Endothelial cell of umbilical vein (primary cell): Measurements from ENCODE around the gene CTNND2. TPM values are rescaled to one million over a fixed set of nuclear protein-coding genes. Genes with fewer than 3 reads are reported as not detected.

ENCODE experiments used
- BruUV-seq: library from RNA; stranded (reverse); fragments of 400-500 nt; replicated peaks from 2 replicates; lab custom pipeline; 2021; lab: Mats Ljungman, UMichigan
- CTCF ChIA-PET: fragments of 300-600, 350-600 bp; sonication (Branson Sonifier 250); formaldehyde crosslinking; loops from one replicate; lab custom pipeline; 2021; ENCODE audit warnings: antibody characterized with exemption, inconsistent platforms; lab: Charles Lee
- POLR2A ChIA-PET: fragments of 300-600, 350-600 bp; sonication (Branson Sonifier 250); formaldehyde crosslinking; loops from one replicate; lab custom pipeline; 2021; ENCODE audit warnings: antibody characterized with exemption, inconsistent platforms; lab: Charles Lee
- DNase-seq: peaks from one replicate; pipeline ENCODE4 v3.0.0-alpha.2; 2011; ENCODE audit warnings: low read depth, low spot score
- FAIRE-seq: peaks from 2 replicates; lab custom pipeline; 2011; peaks lifted over from hg19 to GRCh38; lab: Jason Lieb, UNC
- H2AFZ ChIP-seq: 2 replicates; pipeline ENCODE4 v1.6.0; 2012; ENCODE audit warnings: low read depth, low read length, control low read depth, inconsistent platforms
- H3K27ac ChIP-seq: 2 replicates; pipeline ENCODE4 v1.5.1; 2011; ENCODE audit warnings: low read depth, mild to moderate bottlenecking, control low read depth, low read length, moderate library complexity; ENCODE audit not compliant: insufficient read depth
- H3K27me3 ChIP-seq, 2 experiments: 2 replicates each; pipeline versions ENCODE4 v1.6.0 to v1.6.1; 2011; ENCODE audit warnings: low read length in 2 of 2, mixed read lengths in 1 of 2; ENCODE audit not compliant: control insufficient read depth in 2 of 2, insufficient read depth in 2 of 2
- H3K36me3 ChIP-seq, 2 experiments: 2 replicates in 1 of 2; 3 replicates in 1 of 2; pipeline ENCODE4 v1.5.1; 2011; ENCODE audit warnings: low read length in 2 of 2, mild to moderate bottlenecking in 1 of 2, moderate library complexity in 1 of 2; ENCODE audit not compliant: control insufficient read depth in 2 of 2, insufficient read depth in 2 of 2; ENCODE audit errors: extremely low read depth in 1 of 2
- H3K4me1 ChIP-seq: 3 replicates; pipeline ENCODE4 v1.5.1; 2011; ENCODE audit warnings: mild to moderate bottlenecking, low read length; ENCODE audit not compliant: control insufficient read depth, insufficient read depth; ENCODE audit errors: extremely low read depth
- H3K4me2 ChIP-seq: 2 replicates; pipeline ENCODE4 v1.6.1; 2011; ENCODE audit warnings: low read length, control low read depth, mixed read lengths; ENCODE audit not compliant: insufficient read depth
- H3K4me3 ChIP-seq, 3 experiments: fragments of 200-600 bp in 1 of 3; sonication (generic), shearing (Covaris generic) in 1 of 3; replicated peaks in 1 of 3; 2 replicates each; pipeline ENCODE4 v1.5.1; 2011 to 2016; ENCODE audit warnings: control low read depth in 3 of 3, low read length in 3 of 3, mild to moderate bottlenecking in 2 of 3, inconsistent platforms in 1 of 3, low read depth in 1 of 3, moderate library complexity in 1 of 3; ENCODE audit not compliant: insufficient read depth in 1 of 3
- H3K79me2 ChIP-seq: 2 replicates; pipeline ENCODE4 v1.6.0; 2012; ENCODE audit warnings: low read length, inconsistent platforms; ENCODE audit not compliant: control insufficient read depth, insufficient read depth
- H3K9ac ChIP-seq: replicated peaks from 2 replicates; pipeline ENCODE3; 2011; ENCODE audit warnings: low read length, control low read depth; ENCODE audit not compliant: insufficient read depth; ENCODE audit errors: extremely low read depth
- H3K9me1 ChIP-seq: replicated peaks from 3 replicates; pipeline ENCODE4 v1.6.0; 2011; ENCODE audit warnings: mild to moderate bottlenecking, low read length; ENCODE audit not compliant: control insufficient read depth, insufficient read depth; ENCODE audit errors: extremely low read depth
- H3K9me3 ChIP-seq: replicated peaks from 2 replicates; pipeline ENCODE4 v1.5.1; 2012; ENCODE audit warnings: low read length, inconsistent platforms; ENCODE audit not compliant: control insufficient read depth, insufficient read depth
- H4K20me1 ChIP-seq: replicated peaks from 2 replicates; pipeline ENCODE3; 2011; ENCODE audit warnings: mild to moderate bottlenecking, low read length; ENCODE audit not compliant: control insufficient read depth, insufficient read depth; ENCODE audit errors: extremely low read depth
- CTCF ChIP-seq, 2 donors: IDR thresholded peaks; 1 replicate in 1 of 2; 2 replicates in 1 of 2; pipeline ENCODE4 v1.5.1; 2011; ENCODE audit warnings: low read length in 2 of 2, mild to moderate bottlenecking in 2 of 2, moderate library complexity in 2 of 2, control low read depth in 1 of 2, inconsistent platforms in 1 of 2, low read depth in 1 of 2; ENCODE audit not compliant: insufficient read depth in 1 of 2; ENCODE audit errors: extremely low read depth in 1 of 2
- EZH2 ChIP-seq: IDR thresholded peaks from 2 replicates; pipeline ENCODE4 v1.6.1; 2012; ENCODE audit warnings: borderline replicate concordance, low read depth, mild to moderate bottlenecking, moderate library complexity, low read length, inconsistent platforms; ENCODE audit not compliant: severe bottlenecking
- FOS ChIP-seq: IDR thresholded peaks from 2 replicates; pipeline ENCODE4 v1.6.1; 2011; ENCODE audit warnings: mild to moderate bottlenecking, low read length, moderate library complexity, borderline replicate concordance; ENCODE audit not compliant: insufficient read depth
- GATA2 ChIP-seq: IDR thresholded peaks from 2 replicates; pipeline ENCODE4 v1.7.0; 2011; ENCODE audit warnings: low read depth, mild to moderate bottlenecking, moderate library complexity, mixed read lengths, low read length; ENCODE audit not compliant: insufficient read length, insufficient read depth
- JUN ChIP-seq: IDR thresholded peaks from 2 replicates; pipeline ENCODE4 v1.6.1; 2011; ENCODE audit warnings: borderline replicate concordance, low read depth; ENCODE audit not compliant: insufficient read length, insufficient read depth
- MAX ChIP-seq: IDR thresholded peaks from 2 replicates; pipeline ENCODE4 v1.6.1; 2011; ENCODE audit not compliant: insufficient read depth, insufficient read length
- MYC ChIP-seq: IDR thresholded peaks from one replicate; pipeline ENCODE4 v1.6.1; 2011; ENCODE audit warnings: mild to moderate bottlenecking, low read depth, low read length
- POLR2A ChIP-seq: IDR thresholded peaks from 2 replicates; pipeline ENCODE4 v1.6.1; 2012; ENCODE audit warnings: low read depth, mild to moderate bottlenecking, control low read depth, low read length
- POLR2AphosphoS5 ChIP-seq: IDR thresholded peaks from 2 replicates; pipeline ENCODE4 v1.6.1; 2012; ENCODE audit warnings: low read depth, mild to moderate bottlenecking, control low read depth, low read length, moderate library complexity; ENCODE audit not compliant: insufficient read depth
- dilution Hi-C: fragments of 300-500 bp; cut with MboI; formaldehyde crosslinking; loops from one replicate; pipeline ENCODE4 v1.15.0; 2019; ENCODE audit warnings: low sequenced_read_pairs; ENCODE audit not compliant: extremely low pct_ligation_motif_present
- intact Hi-C: fragments of 100-400 bp; cut with micrococcal nuclease; formaldehyde crosslinking; loops from one replicate; pipeline ENCODE4 v1.10.0; 2022
- polyA plus RNA-seq, 4 experiments: library from polyadenylated mRNA; depleted of rRNA in 3 of 4; stranded (reverse) in 3 of 4; unstranded in 1 of 4; fragments of >200 nt; gene quantifications; 2 replicates each; pipeline versions ENCODE4 v1.2.1 to v1.2.3, GENCODE V29; 2011 to 2012; ENCODE audit warnings: missing spikeins in 1 of 4
- total RNA-seq: library from RNA; stranded (reverse); gene quantifications from 2 replicates; pipeline ENCODE4 v1.2.3, GENCODE V29; 2021

CTNND2 gene
- total and polyA plus RNA-seq, 2 donors (not counting 3 experiments of a cell fraction or from before 2014, with no cell fraction given), result not detected

GRCh38 chr5:11292648-11293356, 611.4 kb downstream of the CTNND2 start:
- FAIRE-seq (no peak), DNase-seq (no peak)
- Histone ChIP-seq H4K20me1 (no peaks in the 10 kb centered on the region), H3K9me1 (no peaks in the 10 kb centered on the region), H3K27ac (no peak overlapping the region), H3K79me2 (no peaks in the 10 kb centered on the region), H3K4me3 (no peak overlapping the region), H3K27me3 (no peaks in the 10 kb centered on the region), H3K36me3 (no peaks in the 10 kb centered on the region), H3K4me1 (no peaks in the 10 kb centered on the region), H3K9ac (no peak overlapping the region), H3K4me2 (no peak overlapping the region), H3K9me3 (no peaks in the 10 kb centered on the region), H2AFZ (no peak overlapping the region)
- ChIA-PET POLR2A (no interaction called here), CTCF (no interaction called here)
- no peak for TF ChIP-seq EZH2
- TF ChIP-seq JUN, result no peak
- TF ChIP-seq MYC, result no peak
- TF ChIP-seq FOS, result no peak
- TF ChIP-seq POLR2AphosphoS5, result no peak
- no peak for TF ChIP-seq GATA2
- TF ChIP-seq POLR2A, result no peak
- no peak for TF ChIP-seq MAX
- TF ChIP-seq CTCF (IDR thresholded peaks at IDR 0.05; ENCODE audit: extremely low read depth in 1 of 2, insufficient read depth in 1 of 2, low read depth in 1 of 2, low read length in 2 of 2), result no peak
- intact Hi-C loops, result no loop called here
- dilution Hi-C loops, result no loop called here
- BruUV-seq, result no TSS peak
